Caco-2 (cell line): ENCODE data around the gene PSMA3. TPM values are rescaled to one million over a fixed set of nuclear protein-coding genes. Genes with fewer than 3 reads are reported as not detected.

Experiments
- BruUV-seq: library from RNA; stranded (reverse); fragments of 400-500 nt; replicated peaks from 2 replicates; lab custom pipeline; 2021; lab: Mats Ljungman, UMichigan
- CTCF ChIA-PET: fragments of 300-600 bp; sonication (Branson Sonifier 250); formaldehyde crosslinking; loops from one replicate; lab custom pipeline; 2022; ENCODE audit warnings: antibody characterized with exemption; lab: Charles Lee
- POLR2A ChIA-PET: fragments of 300-600 bp; sonication (Branson Sonifier 250); formaldehyde crosslinking; loops from one replicate; lab custom pipeline; 2022; ENCODE audit warnings: antibody characterized with exemption; lab: Charles Lee
- DNase-seq, 2 experiments: peaks; one replicate each; pipeline versions ENCODE4 v3.0.0 to v3.0.0-alpha.2; 2020 to 2022
- H3K27me3 ChIP-seq: replicated peaks from 2 replicates; pipeline ENCODE4 v1.6.0; 2011; ENCODE audit warnings: low read length; ENCODE audit not compliant: control insufficient read depth, insufficient read depth
- H3K36me3 ChIP-seq: 2 replicates; pipeline ENCODE4 v1.5.1; 2011; ENCODE audit warnings: low read length; ENCODE audit not compliant: control insufficient read depth, insufficient read depth
- H3K4me1 ChIP-seq: fragments of 250-450 bp; sonication (Bioruptor Pico); 2 replicates; pipeline ENCODE4 v1.5.1; 2020; ENCODE audit warnings: mild to moderate bottlenecking
- H3K4me3 ChIP-seq: 2 replicates; pipeline ENCODE4 v1.5.1; 2011; ENCODE audit warnings: low read depth, mild to moderate bottlenecking, control low read depth, low read length
- H3K9me3 ChIP-seq: fragments of 250-450 bp; sonication (Bioruptor Pico); 2 replicates; pipeline ENCODE4 v1.5.1; 2020; ENCODE audit warnings: mild to moderate bottlenecking, moderate library complexity
- H3K27ac Mint-ChIP-seq: one replicate; pipeline ENCODE4 v1.8.0; 2022; ENCODE audit warnings: mixed read lengths; ENCODE audit not compliant: unreplicated experiment
- H3K27me3 Mint-ChIP-seq: one replicate; pipeline ENCODE4 v1.8.0; 2022; ENCODE audit warnings: mixed read lengths; ENCODE audit not compliant: insufficient read depth, unreplicated experiment
- H3K36me3 Mint-ChIP-seq: one replicate; pipeline ENCODE4 v1.8.0; 2022; ENCODE audit warnings: mild to moderate bottlenecking, mixed read lengths; ENCODE audit not compliant: insufficient read depth, unreplicated experiment
- H3K4me1 Mint-ChIP-seq: one replicate; pipeline ENCODE4 v1.8.0; 2022; ENCODE audit warnings: low read depth, mixed read lengths; ENCODE audit not compliant: unreplicated experiment
- H3K4me3 Mint-ChIP-seq: one replicate; pipeline ENCODE4 v1.8.0; 2022; ENCODE audit warnings: mild to moderate bottlenecking, moderate library complexity, mixed read lengths; ENCODE audit not compliant: unreplicated experiment
- H3K9me3 Mint-ChIP-seq: one replicate; pipeline ENCODE4 v1.8.0; 2022; ENCODE audit warnings: mixed read lengths; ENCODE audit not compliant: unreplicated experiment
- CTCF ChIP-seq, 2 experiments: fragments of 200-600 bp in 1 of 2; IDR thresholded peaks; 1 replicate in 1 of 2; 2 replicates in 1 of 2; pipeline versions ENCODE4 v1.5.1 to v1.8.0; 2011 to 2022; ENCODE audit warnings: antibody characterized with exemption in 1 of 2, control low read depth in 1 of 2, inconsistent platforms in 1 of 2, low read depth in 1 of 2, low read length in 1 of 2, mild to moderate bottlenecking in 1 of 2, moderate library complexity in 1 of 2; ENCODE audit not compliant: insufficient read depth in 1 of 2, severe bottlenecking in 1 of 2, unreplicated experiment in 1 of 2
- intact Hi-C: fragments of 100-400 bp; cut with micrococcal nuclease; formaldehyde crosslinking; loops from one replicate; pipeline ENCODE4 v1.10.0; 2022; ENCODE audit not compliant: unreplicated experiment
- total RNA-seq: library from RNA; stranded (reverse); gene quantifications from 2 replicates; pipeline ENCODE4 v1.2.3, GENCODE V29; 2022

PSMA3 gene
- total RNA-seq, 1 experiment from 2014 or later, result 334 TPM

GRCh38 chr14:58274881-58275280 is 30.2 kb downstream of the PSMA3 start:
- intact Hi-C loops, result no loop called here
- DNase-seq, result no peak
- no peak overlapping the region for H3K4me3 ChIP-seq
- peaks cover 24% of the 10 kb centered on the region for H3K4me1 ChIP-seq
- ChIA-PET POLR2A (interaction anchor here (0.6 to 0.9 kb wide), 3 partner anchors 23 to 103 kb away, joined by 3 read pairs; partner anchors contain the start of gene ARID4A), CTCF (no interaction called here)
- BruUV-seq, result no TSS peak
- no peak overlapping the region for H3K4me3 Mint-ChIP-seq
- H3K4me1 Mint-ChIP-seq, result peaks cover 9% of the 10 kb centered on the region
- H3K27me3 Mint-ChIP-seq, result no peaks in the 10 kb centered on the region
- no peaks in the 10 kb centered on the region for H3K9me3 Mint-ChIP-seq
- peak overlapping the region; percentile 43 for H3K27ac Mint-ChIP-seq
- H3K27me3 ChIP-seq, result no peaks in the 10 kb centered on the region
- TF ChIP-seq CTCF (IDR thresholded peaks at IDR 0.05; ENCODE audit: insufficient read depth in 1 of 2, low read depth in 1 of 2, low read length in 1 of 2, severe bottlenecking in 1 of 2, unreplicated experiment in 1 of 2), result no peak
- peaks cover 2% of the 10 kb centered on the region for H3K36me3 ChIP-seq
- H3K36me3 Mint-ChIP-seq, result peaks cover 94% of the 10 kb centered on the region
- H3K9me3 ChIP-seq, result no peaks in the 10 kb centered on the region

DNA sequence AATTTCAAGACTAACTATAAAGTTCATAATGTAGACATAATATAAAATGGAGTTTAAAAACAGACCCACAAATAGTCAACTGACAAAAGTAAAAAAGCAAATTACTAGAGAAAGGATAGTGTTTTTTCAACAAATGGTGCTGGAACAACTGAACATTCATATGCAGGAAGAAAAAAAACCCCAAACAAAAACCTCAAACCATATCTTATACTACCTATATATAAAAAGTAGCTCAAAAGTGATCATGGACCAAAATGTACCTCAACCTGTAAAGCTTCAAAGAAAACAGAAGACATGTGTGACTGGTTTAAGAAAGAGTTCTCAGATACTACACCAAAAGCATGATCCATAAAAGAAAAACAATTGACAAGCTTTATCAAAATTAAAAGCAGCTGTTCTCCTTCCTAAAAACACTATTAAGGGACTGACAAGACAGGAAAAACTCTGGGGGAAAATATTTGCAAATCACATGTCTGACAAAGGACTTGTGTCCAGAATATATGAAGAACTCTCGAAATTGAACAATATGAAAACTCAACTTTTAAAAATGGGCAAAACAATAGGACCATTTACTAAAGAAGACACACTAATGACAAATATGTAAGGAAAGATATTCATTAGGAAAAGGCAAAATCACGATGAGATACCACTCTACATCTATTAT is 31.0 kb downstream of the PSMA3 start:
- no peak for DNase-seq
- Mint-ChIP-seq H3K27me3 (no peaks in the 10 kb centered on the region), H3K4me3 (no peak overlapping the region), H3K27ac (no peak overlapping the region), H3K4me1 (peaks cover 9% of the 10 kb centered on the region), H3K36me3 (peaks cover 94% of the 10 kb centered on the region), H3K9me3 (no peaks in the 10 kb centered on the region)
- ChIA-PET CTCF (no interaction called here), POLR2A (interaction anchor here (0.6 kb wide), 1 partner anchor 104 kb away, joined by 3 read pairs; no protein-coding TSS in a partner anchor)
- H3K36me3 ChIP-seq, result peaks cover 2% of the 10 kb centered on the region
- no peaks in the 10 kb centered on the region for H3K27me3 ChIP-seq
- H3K4me1 ChIP-seq, result peaks cover 24% of the 10 kb centered on the region
- no peak overlapping the region for H3K4me3 ChIP-seq
- no TSS peak for BruUV-seq
- intact Hi-C loops, result no loop called here
- no peaks in the 10 kb centered on the region for H3K9me3 ChIP-seq
- TF ChIP-seq CTCF (IDR thresholded peaks at IDR 0.05; ENCODE audit: insufficient read depth in 1 of 2, low read depth in 1 of 2, low read length in 1 of 2, severe bottlenecking in 1 of 2, unreplicated experiment in 1 of 2), result no peak

- no peaks in the 10 kb centered on the region for H3K9me3 Mint-ChIP-seq
Measured at GRCh38 chr14:58276208-58276607, 31.6 kb downstream of the PSMA3 start.

More at GRCh38 chr14:58276208-58276607, 31.6 kb downstream of the PSMA3 start:
- H3K4me1 ChIP-seq, result peaks cover 26% of the 10 kb centered on the region
- Mint-ChIP-seq H3K4me1 (peaks cover 15% of the 10 kb centered on the region), H3K27me3 (no peaks in the 10 kb centered on the region), H3K36me3 (peaks cover 94% of the 10 kb centered on the region), H3K27ac (no peak overlapping the region), H3K4me3 (no peak overlapping the region)
- no peak for DNase-seq
- CTCF ChIA-PET, result no interaction called here
- no peak overlapping the region for H3K4me3 ChIP-seq
- no TSS peak for BruUV-seq
- TF ChIP-seq CTCF (IDR thresholded peaks at IDR 0.05; ENCODE audit: insufficient read depth in 1 of 2, low read depth in 1 of 2, low read length in 1 of 2, severe bottlenecking in 1 of 2, unreplicated experiment in 1 of 2), result no peak
- POLR2A ChIA-PET, result no interaction called here
- intact Hi-C loops, result no loop called here
- H3K9me3 ChIP-seq, result no peaks in the 10 kb centered on the region
- no peaks in the 10 kb centered on the region for H3K27me3 ChIP-seq
- H3K36me3 ChIP-seq, result peaks cover 2% of the 10 kb centered on the region
